NT2/D1 (cell line): ENCODE measurements around the gene TSPYL2.

ENCODE experiments used
- SUZ12 ChIP-seq: IDR thresholded peaks from 2 replicates; pipeline ENCODE4 v1.6.1; 2011; ENCODE audit not compliant: insufficient read length, insufficient read depth; ENCODE audit errors: extremely low read depth
- YY1 ChIP-seq: IDR thresholded peaks from 2 replicates; pipeline ENCODE4 v1.6.1; 2011; ENCODE audit not compliant: insufficient read length, insufficient read depth

GRCh38 chrX:53072418-53073114 is 9.6 kb upstream of the TSPYL2 start:
- TF ChIP-seq YY1 (no peak), SUZ12 (no peak)
